Fibroblast of lung (primary cell): Measurements from ENCODE around the gene ARHGAP10.

Experiments used
- CTCF ChIP-seq, 2 donors: IDR thresholded peaks in 1 of 2; conservative IDR thresholded peaks in 1 of 2; 1 replicate in 1 of 2; 2 replicates in 1 of 2; pipeline ENCODE4 v1.5.1; 2011 to 2012; ENCODE audit warnings: low read length in 2 of 2, control low read depth in 1 of 2, inconsistent platforms in 1 of 2, low read depth in 1 of 2, mild to moderate bottlenecking in 1 of 2
- EZH2 ChIP-seq: IDR thresholded peaks from 2 replicates; pipeline ENCODE4 v1.5.1; 2012; ENCODE audit warnings: low read length, control low read depth, mild to moderate bottlenecking; ENCODE audit errors: missing control alignments

GRCh38 chr4:147909225-147909624 lies 177.3 kb downstream of the ARHGAP10 start:
- TF ChIP-seq CTCF (conservative IDR thresholded peaks at IDR 0.05 in 1 of 2, IDR thresholded peaks at IDR 0.05 in 1 of 2; ENCODE audit: low read depth in 1 of 2, low read length in 2 of 2) (no peak), EZH2 (no peak)
